Fibroblast of the conjunctiva (primary cell): ENCODE results near the gene GOLGA8N.
A peak's percentile ranks its signal among the peaks of the same experiment; 100 is the strongest.

ENCODE experiments used
- DNase-seq: peaks from one replicate; pipeline ENCODE4 v3.0.0-alpha.2; 2010; ENCODE audit warnings: low read depth

GOLGA8N gene

GRCh38 chr15:32651229-32651837, 58.1 kb downstream of the GOLGA8N start:
- DNase-seq, result peak; percentile 51

- no peak for DNase-seq
Observed at GRCh38 chr15:32652178-32652577, 58.9 kb downstream of the GOLGA8N start.

GRCh38 chr15:32656091-32656490, 62.8 kb downstream of the GOLGA8N start:
- DNase-seq, result no peak

GRCh38 chr15:32656496-32656895, 63.2 kb downstream of the GOLGA8N start:
- no peak for DNase-seq
